Activated CD4-positive, alpha-beta T cell treated with anti-CD3 and anti-CD28 coated beads, Interleukin-2, Interleukin-6, amounts not matched to agents 100 ng/mL and 50 ng/mL, durations not matched to agents 16 hours and 8 hours (primary cell): ENCODE data around the gene CYP26B1.
"Not testable (repeated sequence)": the region's sequence is repeated elsewhere in the genome, so short reads cannot be mapped to it uniquely, and the experiment has no call there.

Experiments
- DNase-seq: peaks from one replicate; pipeline ENCODE4 v3.0.0-alpha.2; 2020

CYP26B1 gene

GRCh38 chr2:72104821-72105588 lies 42.7 kb downstream of the CYP26B1 start:
- no peak for DNase-seq

GRCh38 chr2:72103690-72104089 lies 44.0 kb downstream of the CYP26B1 start:
- DNase-seq = no peak

- no peak for DNase-seq
Observed at GRCh38 chr2:72103161-72103560, 44.5 kb downstream of the CYP26B1 start.

GRCh38 chr2:72098935-72099334 lies 48.7 kb downstream of the CYP26B1 start:
- no peak for DNase-seq

DNA sequence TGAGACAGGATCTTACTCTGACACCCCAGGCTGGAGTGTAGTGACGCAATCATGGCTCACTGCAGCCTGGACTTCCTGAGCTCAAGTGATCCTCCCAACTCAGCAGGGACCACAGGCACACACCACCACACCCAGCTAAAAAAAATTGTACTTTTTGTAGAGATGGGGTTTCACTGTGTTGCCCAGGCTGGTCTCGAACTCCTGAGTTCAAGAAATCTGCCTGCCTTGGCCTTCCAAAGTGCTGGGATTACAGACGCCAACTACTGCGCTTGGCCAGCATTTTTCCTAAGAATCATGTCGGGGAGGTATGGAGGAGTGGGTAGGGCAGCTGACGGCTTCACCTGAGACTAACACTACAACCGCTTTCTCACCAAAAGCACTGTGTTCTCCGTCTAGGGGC lies 50.4 kb downstream of the CYP26B1 start:
- DNase-seq = no peak

- DNase-seq = no peak
Observed at GRCh38 chr2:72096181-72096580, 51.5 kb downstream of the CYP26B1 start.

- no peak for DNase-seq
Observed at GRCh38 chr2:72095364-72095763, 52.3 kb downstream of the CYP26B1 start.

DNA sequence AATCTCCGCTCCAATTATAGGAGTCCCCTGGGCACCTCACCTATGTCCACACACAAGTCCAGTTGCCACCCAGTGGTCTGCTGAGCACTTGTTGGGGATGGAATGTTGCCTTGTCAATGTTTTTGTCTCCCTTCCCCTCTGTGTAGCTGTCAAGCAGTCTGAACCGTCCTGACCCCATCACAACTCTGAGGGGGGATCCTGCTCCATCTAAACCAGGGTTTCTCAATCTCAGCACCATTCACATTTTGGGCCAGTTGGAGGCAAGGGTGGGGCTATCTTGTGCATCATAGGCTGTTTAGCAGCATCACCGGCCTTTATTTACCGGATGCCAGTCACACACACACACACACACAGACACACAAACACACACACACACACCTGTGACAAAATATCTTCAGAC lies 53.0 kb downstream of the CYP26B1 start:
- no peak for DNase-seq

DNA sequence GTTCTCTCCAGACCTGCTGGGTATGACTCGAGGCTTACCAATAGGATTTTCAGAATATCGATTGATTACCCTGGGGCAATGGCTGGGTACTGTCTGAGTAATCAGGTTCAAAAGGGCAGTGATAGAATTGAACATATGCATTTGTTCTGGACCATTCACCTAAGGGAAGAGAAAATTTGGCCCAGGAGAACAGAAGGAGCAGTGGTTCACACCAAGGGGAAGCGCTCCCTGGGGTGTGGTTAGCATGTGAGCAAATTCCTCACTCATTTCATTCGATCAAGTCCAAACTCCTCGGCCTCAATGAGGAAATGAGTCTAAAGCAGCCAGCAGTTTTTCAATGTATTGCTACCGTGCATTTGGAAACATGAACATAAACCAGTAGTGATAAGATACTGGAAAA lies 55.6 kb downstream of the CYP26B1 start:
- DNase-seq = no peak

DNA sequence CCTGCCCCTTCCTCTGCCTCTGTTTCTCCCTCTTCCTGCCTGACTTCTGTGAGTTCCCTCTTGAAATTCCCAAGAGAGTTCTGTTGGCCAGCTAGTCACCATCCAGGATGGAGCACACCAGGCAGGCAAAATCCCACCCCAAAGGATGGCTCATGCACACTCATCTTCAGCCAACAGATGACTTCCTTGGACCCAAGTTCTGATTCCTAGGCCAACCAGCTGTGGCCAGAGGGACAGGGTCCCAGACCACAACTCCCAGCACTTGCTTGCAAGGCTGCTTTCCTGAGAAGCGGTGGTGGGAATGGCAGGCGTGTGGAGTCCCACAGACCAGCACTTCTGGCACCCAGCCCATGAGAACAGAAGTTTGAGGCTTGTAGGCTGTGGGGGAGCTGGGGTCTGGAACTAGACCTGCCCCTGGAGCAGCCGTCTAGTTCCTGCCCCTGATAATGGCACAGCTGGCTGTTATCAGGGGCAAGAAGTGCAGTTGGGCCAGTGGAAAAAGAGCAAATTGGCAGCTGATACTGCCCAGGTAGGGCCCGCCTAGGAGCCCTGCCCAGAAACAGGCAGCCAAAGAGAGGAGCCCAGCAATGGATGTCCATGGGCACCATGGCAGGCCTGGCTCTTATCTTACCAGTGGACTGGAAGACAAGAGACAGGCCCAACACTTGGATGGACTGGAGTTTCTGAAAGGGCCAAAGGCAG lies 56.7 kb downstream of the CYP26B1 start:
- DNase-seq = no peak

- DNase-seq = no peak
Observed at GRCh38 chr2:72090271-72090720, 57.4 kb downstream of the CYP26B1 start.

DNA sequence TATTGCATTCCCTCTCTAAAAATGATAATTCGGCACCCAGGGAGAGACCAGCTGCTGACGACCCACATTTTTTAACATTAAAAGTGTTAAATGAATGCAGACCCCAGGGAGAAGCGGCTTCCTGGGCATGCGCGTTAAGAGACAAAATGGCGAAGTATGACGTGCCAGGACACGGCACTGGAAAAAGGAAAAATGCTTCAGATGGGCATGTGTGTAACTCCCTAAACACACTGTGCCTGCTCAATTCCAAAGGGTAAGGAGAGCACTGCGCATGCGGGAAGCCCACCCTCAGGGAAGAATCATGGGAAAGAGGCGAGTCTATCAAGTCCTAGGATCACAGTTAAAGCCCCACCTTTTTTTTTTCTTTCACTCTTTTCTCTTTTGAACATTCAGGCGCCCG lies 58.1 kb downstream of the CYP26B1 start:
- no peak for DNase-seq

DNA sequence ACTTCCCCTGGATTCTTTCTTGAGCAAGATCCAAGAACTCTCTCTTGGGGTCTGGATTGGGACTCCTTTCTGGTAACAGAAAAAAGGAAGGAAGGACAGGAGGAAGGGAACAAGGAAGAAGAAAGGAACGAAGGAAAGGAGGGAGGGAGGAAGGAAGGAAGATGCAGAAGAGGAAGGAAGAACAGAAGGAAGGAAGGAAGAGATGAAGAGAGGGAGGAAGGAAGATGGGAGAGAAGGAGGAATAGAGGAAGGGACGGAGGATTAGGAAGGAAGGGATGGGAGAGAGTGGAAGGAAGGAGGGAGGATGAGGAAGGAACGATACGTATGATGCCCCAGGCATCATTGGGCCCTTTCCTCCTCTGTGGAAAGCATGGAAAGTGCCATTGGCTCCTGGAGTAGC lies 58.6 kb downstream of the CYP26B1 start:
- no peak for DNase-seq

GRCh38 chr2:72086871-72087633 lies 60.6 kb downstream of the CYP26B1 start:
- not testable (repeated sequence) for DNase-seq

DNA sequence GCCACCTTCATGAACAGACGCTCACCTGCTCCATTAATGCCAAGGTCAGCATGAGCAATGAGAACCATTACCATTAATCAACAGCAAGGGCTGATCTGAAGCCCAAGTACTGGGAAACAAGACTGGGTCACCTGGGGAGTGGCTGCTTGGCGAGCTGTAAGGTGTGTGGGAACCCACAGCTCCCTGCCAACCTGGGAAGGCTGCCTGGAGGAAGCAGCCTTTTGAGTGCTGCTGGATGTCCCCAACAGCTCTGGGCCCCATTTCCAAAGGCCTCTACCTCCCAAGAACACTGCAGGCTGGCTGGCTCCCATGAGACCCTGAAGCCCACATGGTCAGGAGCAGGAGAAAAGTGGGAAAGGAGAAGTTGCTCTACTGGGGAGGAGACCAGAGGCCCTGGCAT lies 62.1 kb downstream of the CYP26B1 start:
- no peak for DNase-seq

GRCh38 chr2:72085036-72085435 lies 62.6 kb downstream of the CYP26B1 start:
- no peak for DNase-seq

DNA sequence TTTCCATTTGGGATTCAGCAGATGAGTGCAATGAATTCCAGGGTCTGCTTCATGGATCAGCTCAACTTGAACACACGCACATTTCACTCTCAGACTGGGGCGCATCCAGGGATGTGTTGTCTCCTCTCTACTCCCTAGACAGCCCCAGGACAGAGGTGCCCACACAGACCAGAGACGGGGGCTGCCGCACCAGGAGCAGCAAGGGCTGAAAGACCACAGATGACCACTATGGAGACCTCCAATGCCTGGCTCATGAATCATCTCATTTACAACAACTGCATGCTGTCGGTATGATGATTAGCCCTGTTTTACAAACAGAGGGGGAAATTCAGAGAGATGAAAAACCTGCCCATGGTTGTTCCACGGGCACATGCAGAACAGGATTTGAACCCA lies 63.1 kb downstream of the CYP26B1 start:
- DNase-seq = no peak

GRCh38 chr2:72083751-72084583 lies 63.7 kb downstream of the CYP26B1 start:
- no peak for DNase-seq

DNA sequence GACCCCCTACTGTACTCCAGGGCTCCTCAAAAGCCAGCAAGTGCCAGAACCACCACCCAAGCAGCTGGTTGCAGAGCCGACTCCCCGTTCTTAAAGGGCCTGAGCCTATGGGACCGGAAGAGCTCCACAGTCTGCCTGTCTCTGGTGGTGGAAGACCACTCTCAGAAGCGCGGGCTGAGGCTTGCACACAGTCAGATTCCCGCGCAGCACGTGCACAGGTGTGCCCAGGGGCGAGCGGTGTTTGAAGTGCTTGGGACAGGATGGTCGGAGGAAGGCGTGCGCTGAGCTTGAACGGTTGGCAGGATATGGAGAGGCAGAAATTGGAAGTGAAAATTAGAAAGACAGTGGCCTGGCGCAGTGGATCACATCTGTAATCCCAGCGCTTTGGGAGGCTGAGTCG lies 64.8 kb downstream of the CYP26B1 start:
- no peak for DNase-seq

DNA sequence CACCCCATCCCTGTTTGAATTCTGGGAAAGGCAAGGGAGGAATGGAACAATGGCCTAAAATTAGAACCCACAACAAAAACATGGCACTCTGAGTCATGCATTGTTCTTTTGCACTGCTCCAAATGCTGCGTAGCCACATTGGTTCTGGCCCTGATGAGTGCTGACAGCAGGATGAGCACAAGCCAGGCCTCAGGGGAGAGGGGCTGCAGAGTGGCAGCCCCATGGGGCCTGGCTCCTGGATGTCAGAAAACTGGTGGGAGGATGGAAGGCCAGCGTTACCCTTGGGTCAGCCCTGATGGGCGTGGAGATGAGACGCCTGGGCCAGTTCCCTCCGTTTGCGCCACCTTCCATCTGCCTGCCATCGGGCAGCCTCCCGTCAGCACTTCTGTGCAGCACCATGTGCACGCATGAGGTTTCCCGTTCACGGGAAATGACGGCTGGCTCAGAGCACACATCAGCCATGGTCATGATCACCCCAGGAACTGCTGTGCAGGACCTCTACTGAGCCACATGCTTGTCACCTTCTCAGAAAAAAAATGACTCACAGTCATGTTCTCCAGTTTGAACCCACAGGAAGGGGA lies 65.6 kb downstream of the CYP26B1 start:
- DNase-seq = no peak

DNA sequence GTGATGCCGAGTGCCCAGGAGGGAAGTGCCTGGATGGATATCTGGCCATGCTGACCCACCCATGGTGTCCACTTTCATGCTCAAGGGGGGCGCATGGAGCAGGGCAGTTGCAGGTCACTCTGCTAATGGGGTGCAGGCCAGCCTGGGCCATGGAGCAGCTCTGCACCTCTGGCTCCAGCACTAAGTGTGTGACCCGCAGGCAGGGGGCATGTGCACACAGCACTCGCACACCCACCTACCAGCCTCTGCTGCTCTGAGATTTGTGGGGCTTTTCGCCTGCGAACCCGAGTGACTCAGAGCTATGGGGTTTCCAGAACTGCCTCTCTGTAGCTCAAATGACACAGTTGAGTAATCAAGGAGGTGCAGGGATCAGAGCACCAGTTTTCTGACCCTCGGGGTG lies 66.2 kb downstream of the CYP26B1 start:
- DNase-seq = no peak
